Natural killer cell (primary cell): ENCODE results near the gene FOXO1. TPM values are rescaled to one million over a fixed set of nuclear protein-coding genes. Genes with fewer than 3 reads are reported as not detected.

ENCODE experiments used
- ATAC-seq, 3 donors: fragments of 150-1000 bp in 2 of 3; fragments of 200-7000 bp in 1 of 3; cut with Tn5 transposase; 1 replicate in 1 of 3; 2 replicates in 2 of 3; pipeline ENCODE4 v1.10.0; 2021; ENCODE audit warnings: mild to moderate bottlenecking in 2 of 3, moderate library complexity in 2 of 3
- DNase-seq, 2 donors: peaks; one replicate each; pipeline versions ENCODE4 v3.0.0 to v3.0.0-alpha.2; 2013 to 2021; ENCODE audit warnings: mixed read lengths in 1 of 2
- H3K27ac ChIP-seq: one replicate; pipeline ENCODE4 v1.5.1; 2013; ENCODE audit warnings: mild to moderate bottlenecking, low read length
- H3K27me3 ChIP-seq: one replicate; pipeline ENCODE4 v1.6.1; 2013; ENCODE audit warnings: low read length; ENCODE audit not compliant: control insufficient read depth, insufficient read depth
- H3K36me3 ChIP-seq: one replicate; pipeline ENCODE4 v1.6.1; 2013; ENCODE audit warnings: low read length; ENCODE audit not compliant: control insufficient read depth, insufficient read depth
- H3K4me1 ChIP-seq: one replicate; pipeline ENCODE4 v1.6.1; 2013; ENCODE audit warnings: low read length; ENCODE audit not compliant: control insufficient read depth, insufficient read depth
- H3K4me3 ChIP-seq: one replicate; pipeline ENCODE4 v1.5.1; 2013; ENCODE audit warnings: low read length
- H3K9me3 ChIP-seq: one replicate; pipeline ENCODE4 v1.6.1; 2013; ENCODE audit warnings: low read length; ENCODE audit not compliant: control insufficient read depth, insufficient read depth
- H3K27ac Mint-ChIP-seq, 2 donors: one replicate each; pipeline ENCODE4 v1.8.0; 2022; ENCODE audit warnings: mild to moderate bottlenecking in 2 of 2, mixed read lengths in 2 of 2, moderate library complexity in 1 of 2
- H3K27me3 Mint-ChIP-seq, 2 donors: one replicate each; pipeline ENCODE4 v1.8.0; 2022; ENCODE audit warnings: low read depth in 2 of 2, mixed read lengths in 2 of 2
- H3K36me3 Mint-ChIP-seq: one replicate; pipeline ENCODE4 v1.8.0; 2022; ENCODE audit warnings: mixed read lengths
- H3K4me1 Mint-ChIP-seq, 2 donors: one replicate each; pipeline ENCODE4 v1.8.0; 2022; ENCODE audit warnings: mixed read lengths in 2 of 2
- H3K4me3 Mint-ChIP-seq: one replicate; pipeline ENCODE4 v1.8.0; 2022; ENCODE audit warnings: mild to moderate bottlenecking, moderate library complexity, mixed read lengths
- H3K9me3 Mint-ChIP-seq, 2 donors: one replicate each; pipeline ENCODE4 v1.8.0; 2022; ENCODE audit warnings: mixed read lengths in 2 of 2
- WGBS: methylation state at CpG from one replicate; pipeline ENCODE4 v1.1.7; 2013; ENCODE audit warnings: missing lambda C conversion rate; ENCODE audit not compliant: insufficient coverage; 5-methylcytosine and 5-hydroxymethylcytosine counted together
- intact Hi-C: fragments of 100-400 bp; cut with micrococcal nuclease; formaldehyde crosslinking; loops from one replicate; pipeline ENCODE4 v1.14.2; 2022
- total RNA-seq, 4 donors: library from RNA; stranded (reverse); fragments of 120-200 nt in 1 of 4; gene quantifications; one replicate each; pipeline versions ENCODE4 v1.2.3 to v1.2.4, GENCODE V29; 2013 to 2022
- TF ChIP-seq, protein P1 (sequence below): fragments of 200-600 bp; IDR thresholded peaks from one replicate; pipeline ENCODE4 v1.8.0; 2022; ENCODE audit warnings: antibody characterized with exemption

FOXO1 gene
- total RNA-seq, 3 donors from 2014 or later (not counting 1 experiment from before 2014, with no cell fraction given): 23.9 to 29.8 (median 27.6) TPM

GRCh38 chr13:40640845-40641458 is 25.5 kb downstream of the FOXO1 start:
- no peaks in the 10 kb centered on the region for H3K36me3 ChIP-seq
- no peak overlapping the region for H3K27ac ChIP-seq
- H3K9me3 ChIP-seq: no peaks in the 10 kb centered on the region
- H3K4me1 ChIP-seq: peaks cover 10% of the 10 kb centered on the region
- H3K27ac Mint-ChIP-seq: peak overlapping the region in 1 of 2 donors; percentile 53
- ATAC-seq (peak in 1 of 3 donors; percentile 42), DNase-seq (peak in 1 of 2 donors; percentile 33)
- no peaks in the 10 kb centered on the region for H3K36me3 Mint-ChIP-seq
- H3K4me1 Mint-ChIP-seq: peaks cover 63 to 64% of the 10 kb centered on the region in 2 donors
- intact Hi-C loops: no loop called here
- H3K4me3 Mint-ChIP-seq: no peak overlapping the region
- no peaks in the 10 kb centered on the region for H3K9me3 Mint-ChIP-seq
- no peak overlapping the region for H3K4me3 ChIP-seq
- TF ChIP-seq, protein P1, sequence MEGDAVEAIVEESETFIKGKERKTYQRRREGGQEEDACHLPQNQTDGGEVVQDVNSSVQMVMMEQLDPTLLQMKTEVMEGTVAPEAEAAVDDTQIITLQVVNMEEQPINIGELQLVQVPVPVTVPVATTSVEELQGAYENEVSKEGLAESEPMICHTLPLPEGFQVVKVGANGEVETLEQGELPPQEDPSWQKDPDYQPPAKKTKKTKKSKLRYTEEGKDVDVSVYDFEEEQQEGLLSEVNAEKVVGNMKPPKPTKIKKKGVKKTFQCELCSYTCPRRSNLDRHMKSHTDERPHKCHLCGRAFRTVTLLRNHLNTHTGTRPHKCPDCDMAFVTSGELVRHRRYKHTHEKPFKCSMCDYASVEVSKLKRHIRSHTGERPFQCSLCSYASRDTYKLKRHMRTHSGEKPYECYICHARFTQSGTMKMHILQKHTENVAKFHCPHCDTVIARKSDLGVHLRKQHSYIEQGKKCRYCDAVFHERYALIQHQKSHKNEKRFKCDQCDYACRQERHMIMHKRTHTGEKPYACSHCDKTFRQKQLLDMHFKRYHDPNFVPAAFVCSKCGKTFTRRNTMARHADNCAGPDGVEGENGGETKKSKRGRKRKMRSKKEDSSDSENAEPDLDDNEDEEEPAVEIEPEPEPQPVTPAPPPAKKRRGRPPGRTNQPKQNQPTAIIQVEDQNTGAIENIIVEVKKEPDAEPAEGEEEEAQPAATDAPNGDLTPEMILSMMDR: no peak
- H3K27me3 Mint-ChIP-seq: no peaks in the 10 kb centered on the region
- 82% methylated on average over 8 of the region's 11 CpGs for WGBS
- no peaks in the 10 kb centered on the region for H3K27me3 ChIP-seq

- TF ChIP-seq, protein P1: no peak
- H3K4me1 ChIP-seq: peaks cover 15% of the 10 kb centered on the region
Observed at GRCh38 chr13:40640202-40640601, 26.2 kb downstream of the FOXO1 start.

GRCh38 chr13:40639221-40639681 is 27.2 kb downstream of the FOXO1 start:
- Histone ChIP-seq H3K27ac (no peak overlapping the region), H3K9me3 (no peaks in the 10 kb centered on the region), H3K4me3 (no peak overlapping the region), H3K36me3 (no peaks in the 10 kb centered on the region), H3K4me1 (peaks cover 15% of the 10 kb centered on the region), H3K27me3 (no peaks in the 10 kb centered on the region)
- no peak overlapping the region for H3K4me3 Mint-ChIP-seq
- H3K36me3 Mint-ChIP-seq: no peaks in the 10 kb centered on the region
- no peaks in the 10 kb centered on the region for H3K27me3 Mint-ChIP-seq
- 97% methylated on average over 4 of the region's 4 CpGs for WGBS
- peak overlapping the region in 1 of 2 donors; percentile 53 for H3K27ac Mint-ChIP-seq
- ATAC-seq (peak in 2 of 3 donors; percentile 40 to 45), DNase-seq (no peak)
- TF ChIP-seq, protein P1: no peak
- intact Hi-C loops: no loop called here
- H3K4me1 Mint-ChIP-seq: peaks cover 49 to 55% of the 10 kb centered on the region in 2 donors
- H3K9me3 Mint-ChIP-seq: no peaks in the 10 kb centered on the region

More at GRCh38 chr13:40640202-40640601, 26.2 kb downstream of the FOXO1 start:
- ATAC-seq (peak in 2 of 3 donors; percentile 30 to 52), DNase-seq (peak in 1 of 2 donors; percentile 26)
- WGBS: 90% methylated on average over 6 of the region's 6 CpGs
- Histone ChIP-seq H3K27me3 (no peaks in the 10 kb centered on the region), H3K36me3 (no peaks in the 10 kb centered on the region), H3K27ac (no peak overlapping the region), H3K9me3 (no peaks in the 10 kb centered on the region), H3K4me3 (no peak overlapping the region)
- Mint-ChIP-seq H3K9me3 (no peaks in the 10 kb centered on the region), H3K27ac (peak overlapping the region in 1 of 2 donors; percentile 53), H3K4me3 (peak overlapping the region; percentile 11), H3K36me3 (no peaks in the 10 kb centered on the region), H3K27me3 (no peaks in the 10 kb centered on the region), H3K4me1 (peaks cover 59 to 62% of the 10 kb centered on the region in 2 donors)
- intact Hi-C loops: no loop called here
